ENCODE measurements around the gene MED12L. TPM values are rescaled to one million over a fixed set of nuclear protein-coding genes. Genes with fewer than 3 reads are reported as not detected.

MED12L gene
- total RNA-seq, 1 donor from 2014 or later = 1.4 TPM

GRCh38 chr3:151109286-151109800 lies 23.9 kb downstream of the MED12L start:
- Mint-ChIP-seq H3K36me3 (ENCODE audit: unreplicated experiment) (no peaks in the 10 kb centered on the region), H3K4me1 (ENCODE audit: unreplicated experiment) (no peaks in the 10 kb centered on the region), H3K27me3 (ENCODE audit: unreplicated experiment) (peaks cover 13% of the 10 kb centered on the region), H3K27ac (ENCODE audit: unreplicated experiment) (no peak overlapping the region), H3K9me3 (ENCODE audit: unreplicated experiment) (no peaks in the 10 kb centered on the region), H3K4me3 (ENCODE audit: unreplicated experiment) (no peak overlapping the region)
- DNase-seq (ENCODE audit: extremely low spot score, unreplicated experiment) = no peak
- TF ChIP-seq, protein P1, sequence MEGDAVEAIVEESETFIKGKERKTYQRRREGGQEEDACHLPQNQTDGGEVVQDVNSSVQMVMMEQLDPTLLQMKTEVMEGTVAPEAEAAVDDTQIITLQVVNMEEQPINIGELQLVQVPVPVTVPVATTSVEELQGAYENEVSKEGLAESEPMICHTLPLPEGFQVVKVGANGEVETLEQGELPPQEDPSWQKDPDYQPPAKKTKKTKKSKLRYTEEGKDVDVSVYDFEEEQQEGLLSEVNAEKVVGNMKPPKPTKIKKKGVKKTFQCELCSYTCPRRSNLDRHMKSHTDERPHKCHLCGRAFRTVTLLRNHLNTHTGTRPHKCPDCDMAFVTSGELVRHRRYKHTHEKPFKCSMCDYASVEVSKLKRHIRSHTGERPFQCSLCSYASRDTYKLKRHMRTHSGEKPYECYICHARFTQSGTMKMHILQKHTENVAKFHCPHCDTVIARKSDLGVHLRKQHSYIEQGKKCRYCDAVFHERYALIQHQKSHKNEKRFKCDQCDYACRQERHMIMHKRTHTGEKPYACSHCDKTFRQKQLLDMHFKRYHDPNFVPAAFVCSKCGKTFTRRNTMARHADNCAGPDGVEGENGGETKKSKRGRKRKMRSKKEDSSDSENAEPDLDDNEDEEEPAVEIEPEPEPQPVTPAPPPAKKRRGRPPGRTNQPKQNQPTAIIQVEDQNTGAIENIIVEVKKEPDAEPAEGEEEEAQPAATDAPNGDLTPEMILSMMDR (IDR thresholded peaks at IDR 0.05) = no peak

DNA sequence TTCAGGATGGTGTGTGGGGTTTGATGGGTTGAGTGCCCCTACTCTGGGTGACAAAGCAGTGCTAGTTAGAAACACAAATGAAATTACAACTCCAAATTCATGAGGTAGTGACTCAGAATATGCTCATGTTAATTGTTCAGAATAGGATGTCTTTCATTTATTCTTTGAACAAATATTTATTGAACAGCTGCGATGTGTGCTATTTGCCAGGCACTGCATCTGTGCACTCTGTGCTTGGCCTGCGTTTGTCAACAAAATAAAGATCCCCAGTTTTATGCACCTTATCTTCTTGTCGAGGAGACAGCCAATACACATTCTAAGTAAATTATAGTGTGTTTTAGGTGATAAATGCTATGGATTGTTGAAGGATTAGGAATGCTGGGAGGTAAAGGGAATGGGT lies 27.3 kb downstream of the MED12L start:
- Mint-ChIP-seq H3K27ac (ENCODE audit: unreplicated experiment) (no peak overlapping the region), H3K36me3 (ENCODE audit: unreplicated experiment) (no peaks in the 10 kb centered on the region), H3K4me3 (ENCODE audit: unreplicated experiment) (no peak overlapping the region), H3K4me1 (ENCODE audit: unreplicated experiment) (no peaks in the 10 kb centered on the region), H3K9me3 (ENCODE audit: unreplicated experiment) (no peaks in the 10 kb centered on the region), H3K27me3 (ENCODE audit: unreplicated experiment) (peaks cover 23% of the 10 kb centered on the region)
- no peak for DNase-seq (ENCODE audit: extremely low spot score, unreplicated experiment)
- TF ChIP-seq, protein P1 (IDR thresholded peaks at IDR 0.05) = no peak

- Mint-ChIP-seq H3K27ac (ENCODE audit: unreplicated experiment) (no peak overlapping the region), H3K27me3 (ENCODE audit: unreplicated experiment) (peaks cover 23% of the 10 kb centered on the region)
These were observed 27.9 kb downstream of the MED12L start for GRCh38 chr3:151113343-151113742.

DNA sequence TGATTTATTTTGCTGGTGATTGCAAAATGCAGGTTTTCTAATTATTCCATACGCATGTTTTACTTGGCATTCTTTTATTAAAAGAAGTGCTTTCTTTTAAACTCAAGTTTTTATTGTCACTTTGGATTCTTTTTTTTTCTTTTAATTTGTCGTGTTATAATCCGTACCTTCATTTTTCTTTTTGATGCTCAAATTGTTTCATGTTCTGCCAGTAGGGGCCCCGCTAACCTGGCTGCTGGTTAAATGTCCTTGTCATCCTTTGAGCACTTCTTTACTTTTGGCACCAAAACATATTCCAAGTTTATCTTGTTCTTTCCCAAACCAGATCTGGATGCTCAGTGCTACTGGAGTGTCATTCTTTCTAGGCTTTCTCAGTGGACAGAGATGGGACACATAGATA lies 31.6 kb downstream of the MED12L start:
- Mint-ChIP-seq H3K4me3 (ENCODE audit: unreplicated experiment) (no peak overlapping the region), H3K27ac (ENCODE audit: unreplicated experiment) (no peak overlapping the region), H3K9me3 (ENCODE audit: unreplicated experiment) (no peaks in the 10 kb centered on the region), H3K27me3 (ENCODE audit: unreplicated experiment) (peaks cover 14% of the 10 kb centered on the region), H3K4me1 (ENCODE audit: unreplicated experiment) (no peaks in the 10 kb centered on the region), H3K36me3 (ENCODE audit: unreplicated experiment) (no peaks in the 10 kb centered on the region)
- DNase-seq (ENCODE audit: extremely low spot score, unreplicated experiment) = no peak
- TF ChIP-seq, protein P1 (IDR thresholded peaks at IDR 0.05) = no peak

More at GRCh38 chr3:151113343-151113742, 27.9 kb downstream of the MED12L start:
- DNase-seq (ENCODE audit: extremely low spot score, unreplicated experiment) = no peak
- TF ChIP-seq, protein P1 (IDR thresholded peaks at IDR 0.05) = no peak
- Mint-ChIP-seq H3K9me3 (ENCODE audit: unreplicated experiment) (no peaks in the 10 kb centered on the region), H3K36me3 (ENCODE audit: unreplicated experiment) (no peaks in the 10 kb centered on the region), H3K4me1 (ENCODE audit: unreplicated experiment) (no peaks in the 10 kb centered on the region), H3K4me3 (ENCODE audit: unreplicated experiment) (no peak overlapping the region)

- TF ChIP-seq, protein P1 (IDR thresholded peaks at IDR 0.05) = no peak
- Mint-ChIP-seq H3K27me3 (ENCODE audit: unreplicated experiment) (peaks cover 11% of the 10 kb centered on the region), H3K4me3 (ENCODE audit: unreplicated experiment) (no peak overlapping the region), H3K27ac (ENCODE audit: unreplicated experiment) (no peak overlapping the region), H3K4me1 (ENCODE audit: unreplicated experiment) (no peaks in the 10 kb centered on the region), H3K36me3 (ENCODE audit: unreplicated experiment) (no peaks in the 10 kb centered on the region), H3K9me3 (ENCODE audit: unreplicated experiment) (no peaks in the 10 kb centered on the region)
- no peak for DNase-seq (ENCODE audit: extremely low spot score, unreplicated experiment)
These were observed 33.7 kb downstream of the MED12L start for GRCh38 chr3:151119188-151119587.
